ENCODE data around the gene SLK. TPM values are rescaled to one million over a fixed set of nuclear protein-coding genes. Genes with fewer than 3 reads are reported as not detected.

The SLK gene
- total RNA-seq, 1 experiment from 2014 or later: 71.9 TPM

GRCh38 chr10:104038958-104039752 lies 72.2 kb downstream of the SLK start:
- no peak for TF ChIP-seq CTCF (IDR thresholded peaks at IDR 0.05; ENCODE audit: unreplicated experiment)
- no peak for DNase-seq (ENCODE audit: unreplicated experiment)
- H3K27me3 Mint-ChIP-seq (ENCODE audit: insufficient read depth, unreplicated experiment): no peaks in the 10 kb centered on the region
- BruUV-seq (replicated peaks): no TSS peak
- intact Hi-C loops (cut with micrococcal nuclease): no loop called here
- H3K36me3 Mint-ChIP-seq (ENCODE audit: insufficient read depth, unreplicated experiment): peaks cover 90% of the 10 kb centered on the region
- ChIA-PET POLR2A (interaction anchor here (0.7 to 1.9 kb wide), 6 partner anchors 9 to 143 kb away, joined by 3 to 18 read pairs (median 4); partner anchors contain the start of gene SFR1), CTCF (interaction anchor here (1.3 to 1.4 kb wide), 2 partner anchors 9 to 85 kb away, joined by 3 to 5 read pairs; no protein-coding TSS in a partner anchor)
- no peaks in the 10 kb centered on the region for H3K9me3 Mint-ChIP-seq (ENCODE audit: unreplicated experiment)
- H3K27ac Mint-ChIP-seq (ENCODE audit: low read depth, unreplicated experiment): peak overlapping the region; percentile 8
- H3K4me3 Mint-ChIP-seq (ENCODE audit: unreplicated experiment): no peak overlapping the region
- H3K4me1 Mint-ChIP-seq (ENCODE audit: insufficient read depth, unreplicated experiment): no peaks in the 10 kb centered on the region

- H3K9me3 Mint-ChIP-seq (ENCODE audit: unreplicated experiment): no peaks in the 10 kb centered on the region
- POLR2A ChIA-PET: interaction anchor here (0.7 to 1.8 kb wide), 3 partner anchors 9 to 20 kb away, joined by 3 to 4 read pairs (median 3); no protein-coding TSS in a partner anchor
- H3K27ac Mint-ChIP-seq (ENCODE audit: low read depth, unreplicated experiment): peak overlapping the region; percentile 27
- CTCF ChIA-PET: interaction anchor here (1.0 kb wide), 1 partner anchor 15 kb away, joined by 3 read pairs; no protein-coding TSS in a partner anchor
- BruUV-seq (replicated peaks): no TSS peak
- no peak overlapping the region for H3K4me3 Mint-ChIP-seq (ENCODE audit: unreplicated experiment)
- no peak for DNase-seq (ENCODE audit: unreplicated experiment)
- H3K27me3 Mint-ChIP-seq (ENCODE audit: insufficient read depth, unreplicated experiment): no peaks in the 10 kb centered on the region
- no peaks in the 10 kb centered on the region for H3K4me1 Mint-ChIP-seq (ENCODE audit: insufficient read depth, unreplicated experiment)
- H3K36me3 Mint-ChIP-seq (ENCODE audit: insufficient read depth, unreplicated experiment): peaks cover 93% of the 10 kb centered on the region
- intact Hi-C loops (cut with micrococcal nuclease): no loop called here
- TF ChIP-seq CTCF (IDR thresholded peaks at IDR 0.05; ENCODE audit: unreplicated experiment): no peak
Measured at GRCh38 chr10:104040382-104040781, 73.4 kb downstream of the SLK start.

GRCh38 chr10:104040862-104041789 lies 74.2 kb downstream of the SLK start:
- Mint-ChIP-seq H3K27ac (ENCODE audit: low read depth, unreplicated experiment) (no peak overlapping the region), H3K4me1 (ENCODE audit: insufficient read depth, unreplicated experiment) (no peaks in the 10 kb centered on the region), H3K4me3 (ENCODE audit: unreplicated experiment) (no peak overlapping the region), H3K9me3 (ENCODE audit: unreplicated experiment) (no peaks in the 10 kb centered on the region), H3K27me3 (ENCODE audit: insufficient read depth, unreplicated experiment) (no peaks in the 10 kb centered on the region), H3K36me3 (ENCODE audit: insufficient read depth, unreplicated experiment) (peaks cover 93% of the 10 kb centered on the region)
- no peak for DNase-seq (ENCODE audit: unreplicated experiment)
- intact Hi-C loops (cut with micrococcal nuclease): no loop called here
- BruUV-seq (replicated peaks): no TSS peak
- ChIA-PET CTCF (interaction anchor here (1.0 to 1.1 kb wide), 5 partner anchors 10 to 83 kb away, joined by 3 to 4 read pairs (median 3); no protein-coding TSS in a partner anchor), POLR2A (interaction anchor here (0.5 to 1.8 kb wide), 7 partner anchors 9 to 140 kb away, joined by 3 to 6 read pairs (median 3); no protein-coding TSS in a partner anchor)
- TF ChIP-seq CTCF (IDR thresholded peaks at IDR 0.05; ENCODE audit: unreplicated experiment): no peak

All from MCF 10A (cell line).